ENCODE measurements around the gene MAP4K5.

The MAP4K5 gene

DNA sequence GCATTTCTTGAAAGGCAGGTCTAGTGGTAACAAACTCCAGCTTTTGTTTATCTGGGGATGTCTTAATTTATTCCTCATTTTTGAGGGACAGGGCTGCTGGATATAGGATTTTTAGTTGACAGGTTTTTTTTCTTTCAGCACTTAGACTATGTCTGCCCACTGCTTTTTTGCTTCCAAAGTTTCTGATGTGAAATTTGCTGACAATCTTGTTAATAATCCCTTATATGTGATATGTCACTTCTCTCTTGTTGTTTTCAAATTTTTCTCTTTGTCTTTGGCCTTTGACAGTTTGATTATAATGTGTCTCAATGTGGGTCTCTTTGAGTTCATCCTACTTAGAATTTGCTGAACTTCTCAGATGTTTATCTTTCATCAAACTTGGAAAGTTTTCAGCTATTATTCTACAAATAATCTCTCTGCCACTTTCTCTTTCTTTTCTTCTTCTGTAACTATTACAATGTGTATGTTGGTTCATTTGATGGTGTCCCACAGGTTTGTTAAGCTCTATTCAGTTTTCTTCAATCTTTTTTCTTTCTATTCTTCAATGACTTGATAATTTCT lies 37.4 kb upstream of the MAP4K5 start:
- ATAC-seq, result no peak
- TF ChIP-seq ZFP30 (CRISPR knock-in tag; IDR thresholded peaks at IDR 0.05) (0 out of 2 replicates have a peak, but pooled peaks have one; percentile 4), ZC3H10 (CRISPR knock-in tag; IDR thresholded peaks at IDR 0.05) (no peak)

DNA sequence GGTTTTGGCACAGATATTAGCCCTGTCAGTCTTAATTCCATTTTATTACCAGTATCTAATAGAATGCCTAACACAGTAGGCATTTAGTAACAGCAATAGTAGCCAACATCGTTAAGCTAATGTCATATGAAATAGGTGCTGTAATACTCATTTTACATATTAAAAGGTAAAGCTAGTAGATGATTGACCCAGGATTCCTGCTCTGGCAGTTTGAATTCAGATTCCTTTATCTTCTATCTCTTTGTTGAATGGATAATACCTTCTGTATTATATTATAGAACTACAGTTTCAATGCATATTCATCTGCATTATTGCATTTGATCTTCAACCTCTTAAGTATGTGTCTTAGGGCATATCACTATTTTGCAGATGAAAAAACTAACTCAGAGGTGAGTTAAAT lies 30.5 kb upstream of the MAP4K5 start:
- no peak for ATAC-seq

DNA sequence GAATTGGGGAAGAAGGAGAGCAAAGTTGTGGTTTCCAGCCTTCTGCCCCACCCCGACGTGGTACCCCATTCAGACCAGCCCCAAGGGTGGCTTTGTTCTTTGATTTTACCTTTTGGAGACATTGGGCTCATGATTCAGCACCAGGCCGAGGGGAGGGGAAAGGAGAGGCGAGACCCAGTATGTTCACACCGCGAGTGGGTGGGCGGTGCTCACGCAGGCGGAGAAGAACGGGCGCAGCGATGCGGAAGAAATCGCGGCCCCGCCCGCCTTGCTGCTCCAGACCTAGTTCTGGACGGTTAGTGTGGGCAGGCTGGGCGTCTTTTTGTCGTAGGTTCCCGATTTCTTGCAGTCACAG lies 28.5 kb upstream of the MAP4K5 start:
- peak; percentile 80 for ATAC-seq
- TF ChIP-seq TOX (CRISPR knock-in tag; IDR thresholded peaks at IDR 0.05; ENCODE audit: borderline replicate concordance), result no peak
- no peak for TF ChIP-seq ESRRG (CRISPR knock-in tag; IDR thresholded peaks at IDR 0.05)
- TF ChIP-seq, protein P1, sequence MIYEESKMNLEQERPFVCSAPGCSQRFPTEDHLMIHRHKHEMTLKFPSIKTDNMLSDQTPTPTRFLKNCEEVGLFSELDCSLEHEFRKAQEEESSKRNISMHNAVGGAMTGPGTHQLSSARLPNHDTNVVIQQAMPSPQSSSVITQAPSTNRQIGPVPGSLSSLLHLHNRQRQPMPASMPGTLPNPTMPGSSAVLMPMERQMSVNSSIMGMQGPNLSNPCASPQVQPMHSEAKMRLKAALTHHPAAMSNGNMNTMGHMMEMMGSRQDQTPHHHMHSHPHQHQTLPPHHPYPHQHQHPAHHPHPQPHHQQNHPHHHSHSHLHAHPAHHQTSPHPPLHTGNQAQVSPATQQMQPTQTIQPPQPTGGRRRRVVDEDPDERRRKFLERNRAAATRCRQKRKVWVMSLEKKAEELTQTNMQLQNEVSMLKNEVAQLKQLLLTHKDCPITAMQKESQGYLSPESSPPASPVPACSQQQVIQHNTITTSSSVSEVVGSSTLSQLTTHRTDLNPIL (CRISPR knock-in tag; IDR thresholded peaks at IDR 0.05; ENCODE audit: low read depth), result no peak
- TF ChIP-seq, protein P2, sequence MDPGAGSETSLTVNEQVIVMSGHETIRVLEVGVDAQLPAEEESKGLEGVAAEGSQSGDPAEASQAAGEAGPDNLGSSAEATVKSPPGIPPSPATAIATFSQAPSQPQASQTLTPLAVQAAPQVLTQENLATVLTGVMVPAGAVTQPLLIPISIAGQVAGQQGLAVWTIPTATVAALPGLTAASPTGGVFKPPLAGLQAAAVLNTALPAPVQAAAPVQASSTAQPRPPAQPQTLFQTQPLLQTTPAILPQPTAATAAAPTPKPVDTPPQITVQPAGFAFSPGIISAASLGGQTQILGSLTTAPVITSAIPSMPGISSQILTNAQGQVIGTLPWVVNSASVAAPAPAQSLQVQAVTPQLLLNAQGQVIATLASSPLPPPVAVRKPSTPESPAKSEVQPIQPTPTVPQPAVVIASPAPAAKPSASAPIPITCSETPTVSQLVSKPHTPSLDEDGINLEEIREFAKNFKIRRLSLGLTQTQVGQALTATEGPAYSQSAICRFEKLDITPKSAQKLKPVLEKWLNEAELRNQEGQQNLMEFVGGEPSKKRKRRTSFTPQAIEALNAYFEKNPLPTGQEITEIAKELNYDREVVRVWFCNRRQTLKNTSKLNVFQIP (CRISPR knock-in tag; IDR thresholded peaks at IDR 0.05; ENCODE audit: borderline replicate concordance, low read depth), result no peak
- no peak for TF ChIP-seq ARNTL (CRISPR knock-in tag; IDR thresholded peaks at IDR 0.05; ENCODE audit: borderline replicate concordance, low read depth)
- TF ChIP-seq ISL1 (CRISPR knock-in tag; IDR thresholded peaks at IDR 0.05), result no peak
- TF ChIP-seq TCF4 (CRISPR knock-in tag; IDR thresholded peaks at IDR 0.05; ENCODE audit: borderline replicate concordance), result no peak
- TF ChIP-seq, protein P3, sequence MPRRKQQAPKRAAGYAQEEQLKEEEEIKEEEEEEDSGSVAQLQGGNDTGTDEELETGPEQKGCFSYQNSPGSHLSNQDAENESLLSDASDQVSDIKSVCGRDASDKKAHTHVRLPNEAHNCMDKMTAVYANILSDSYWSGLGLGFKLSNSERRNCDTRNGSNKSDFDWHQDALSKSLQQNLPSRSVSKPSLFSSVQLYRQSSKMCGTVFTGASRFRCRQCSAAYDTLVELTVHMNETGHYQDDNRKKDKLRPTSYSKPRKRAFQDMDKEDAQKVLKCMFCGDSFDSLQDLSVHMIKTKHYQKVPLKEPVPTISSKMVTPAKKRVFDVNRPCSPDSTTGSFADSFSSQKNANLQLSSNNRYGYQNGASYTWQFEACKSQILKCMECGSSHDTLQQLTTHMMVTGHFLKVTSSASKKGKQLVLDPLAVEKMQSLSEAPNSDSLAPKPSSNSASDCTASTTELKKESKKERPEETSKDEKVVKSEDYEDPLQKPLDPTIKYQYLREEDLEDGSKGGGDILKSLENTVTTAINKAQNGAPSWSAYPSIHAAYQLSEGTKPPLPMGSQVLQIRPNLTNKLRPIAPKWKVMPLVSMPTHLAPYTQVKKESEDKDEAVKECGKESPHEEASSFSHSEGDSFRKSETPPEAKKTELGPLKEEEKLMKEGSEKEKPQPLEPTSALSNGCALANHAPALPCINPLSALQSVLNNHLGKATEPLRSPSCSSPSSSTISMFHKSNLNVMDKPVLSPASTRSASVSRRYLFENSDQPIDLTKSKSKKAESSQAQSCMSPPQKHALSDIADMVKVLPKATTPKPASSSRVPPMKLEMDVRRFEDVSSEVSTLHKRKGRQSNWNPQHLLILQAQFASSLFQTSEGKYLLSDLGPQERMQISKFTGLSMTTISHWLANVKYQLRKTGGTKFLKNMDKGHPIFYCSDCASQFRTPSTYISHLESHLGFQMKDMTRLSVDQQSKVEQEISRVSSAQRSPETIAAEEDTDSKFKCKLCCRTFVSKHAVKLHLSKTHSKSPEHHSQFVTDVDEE (CRISPR knock-in tag; IDR thresholded peaks at IDR 0.05), result no peak
- no peak for TF ChIP-seq OSR1 (CRISPR knock-in tag; IDR thresholded peaks at IDR 0.05)
- no peak for TF ChIP-seq ZFP3 (CRISPR knock-in tag; IDR thresholded peaks at IDR 0.05)
- no peak for TF ChIP-seq BACH2 (CRISPR knock-in tag; IDR thresholded peaks at IDR 0.05; ENCODE audit: borderline replicate concordance)
- no peak for TF ChIP-seq PPARA (CRISPR knock-in tag; IDR thresholded peaks at IDR 0.05; ENCODE audit: borderline replicate concordance)
- TF ChIP-seq, protein P4, sequence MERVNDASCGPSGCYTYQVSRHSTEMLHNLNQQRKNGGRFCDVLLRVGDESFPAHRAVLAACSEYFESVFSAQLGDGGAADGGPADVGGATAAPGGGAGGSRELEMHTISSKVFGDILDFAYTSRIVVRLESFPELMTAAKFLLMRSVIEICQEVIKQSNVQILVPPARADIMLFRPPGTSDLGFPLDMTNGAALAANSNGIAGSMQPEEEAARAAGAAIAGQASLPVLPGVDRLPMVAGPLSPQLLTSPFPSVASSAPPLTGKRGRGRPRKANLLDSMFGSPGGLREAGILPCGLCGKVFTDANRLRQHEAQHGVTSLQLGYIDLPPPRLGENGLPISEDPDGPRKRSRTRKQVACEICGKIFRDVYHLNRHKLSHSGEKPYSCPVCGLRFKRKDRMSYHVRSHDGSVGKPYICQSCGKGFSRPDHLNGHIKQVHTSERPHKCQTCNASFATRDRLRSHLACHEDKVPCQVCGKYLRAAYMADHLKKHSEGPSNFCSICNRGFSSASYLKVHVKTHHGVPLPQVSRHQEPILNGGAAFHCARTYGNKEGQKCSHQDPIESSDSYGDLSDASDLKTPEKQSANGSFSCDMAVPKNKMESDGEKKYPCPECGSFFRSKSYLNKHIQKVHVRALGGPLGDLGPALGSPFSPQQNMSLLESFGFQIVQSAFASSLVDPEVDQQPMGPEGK (CRISPR knock-in tag; IDR thresholded peaks at IDR 0.05; ENCODE audit: borderline replicate concordance), result no peak
- TF ChIP-seq, protein P5, sequence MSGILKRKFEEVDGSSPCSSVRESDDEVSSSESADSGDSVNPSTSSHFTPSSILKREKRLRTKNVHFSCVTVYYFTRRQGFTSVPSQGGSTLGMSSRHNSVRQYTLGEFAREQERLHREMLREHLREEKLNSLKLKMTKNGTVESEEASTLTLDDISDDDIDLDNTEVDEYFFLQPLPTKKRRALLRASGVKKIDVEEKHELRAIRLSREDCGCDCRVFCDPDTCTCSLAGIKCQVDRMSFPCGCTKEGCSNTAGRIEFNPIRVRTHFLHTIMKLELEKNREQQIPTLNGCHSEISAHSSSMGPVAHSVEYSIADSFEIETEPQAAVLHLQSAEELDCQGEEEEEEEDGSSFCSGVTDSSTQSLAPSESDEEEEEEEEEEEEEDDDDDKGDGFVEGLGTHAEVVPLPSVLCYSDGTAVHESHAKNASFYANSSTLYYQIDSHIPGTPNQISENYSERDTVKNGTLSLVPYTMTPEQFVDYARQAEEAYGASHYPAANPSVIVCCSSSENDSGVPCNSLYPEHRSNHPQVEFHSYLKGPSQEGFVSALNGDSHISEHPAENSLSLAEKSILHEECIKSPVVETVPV (CRISPR knock-in tag; IDR thresholded peaks at IDR 0.05), result no peak
- TF ChIP-seq CSDC2 (CRISPR knock-in tag; IDR thresholded peaks at IDR 0.05), result no peak
- no peak for TF ChIP-seq ZNF565 (CRISPR knock-in tag; conservative IDR thresholded peaks at IDR 0.05; ENCODE audit: low read depth)
- TF ChIP-seq ZNF70 (CRISPR knock-in tag; IDR thresholded peaks at IDR 0.05), result no peak
- TF ChIP-seq ZFP30 (CRISPR knock-in tag; IDR thresholded peaks at IDR 0.05), result no peak
- no peak for TF ChIP-seq ZC3H10 (CRISPR knock-in tag; IDR thresholded peaks at IDR 0.05)

More for the DNA sequence above, 30.5 kb upstream of the MAP4K5 start:
- TF ChIP-seq PPARA (CRISPR knock-in tag; IDR thresholded peaks at IDR 0.05; ENCODE audit: borderline replicate concordance) (no peak), ZNF70 (CRISPR knock-in tag; IDR thresholded peaks at IDR 0.05) (no peak), TCF4 (CRISPR knock-in tag; IDR thresholded peaks at IDR 0.05; ENCODE audit: borderline replicate concordance) (no peak), BACH2 (CRISPR knock-in tag; IDR thresholded peaks at IDR 0.05; ENCODE audit: borderline replicate concordance) (no peak)
- TF ChIP-seq, protein P2 (CRISPR knock-in tag; IDR thresholded peaks at IDR 0.05; ENCODE audit: borderline replicate concordance, low read depth), result no peak
